Stimulated activated CD8-positive, alpha-beta memory T cell treated with anti-CD3 and anti-CD28 coated beads, Interleukin-7, amount 100 ng/mL, for 1 hour (primary cell): ENCODE measurements around the gene ZNF280B.
"Not testable (repeated sequence)": the region's sequence is repeated elsewhere in the genome, so short reads cannot be mapped to it uniquely, and the experiment has no call there.

Experiments
- DNase-seq, 2 donors: peaks; one replicate each; pipeline ENCODE4 v3.0.0-alpha.2; 2020; ENCODE audit warnings: low read depth in 2 of 2

The ZNF280B gene

GRCh38 chr22:22463855-22464540, 44.5 kb downstream of the ZNF280B start:
- peak in 1 of 2 donors; percentile 8 for DNase-seq

- DNase-seq, result no peak
These were observed 45.6 kb downstream of the ZNF280B start for GRCh38 chr22:22462813-22463567.

- DNase-seq, result no peak
These were observed 47.0 kb downstream of the ZNF280B start for GRCh38 chr22:22461583-22461982.

GRCh38 chr22:22461111-22461510, 47.4 kb downstream of the ZNF280B start:
- DNase-seq, result no peak

- no peak for DNase-seq
These were observed 47.9 kb downstream of the ZNF280B start for GRCh38 chr22:22460635-22461034.

- DNase-seq, result no peak
These were observed 48.5 kb downstream of the ZNF280B start for GRCh38 chr22:22460060-22460459.

- DNase-seq, result no peak
These were observed 49.5 kb downstream of the ZNF280B start for GRCh38 chr22:22458896-22459588.

- no peak for DNase-seq
These were observed 50.2 kb downstream of the ZNF280B start for GRCh38 chr22:22458387-22458786.

GRCh38 chr22:22454997-22455396, 53.5 kb downstream of the ZNF280B start:
- DNase-seq, result no peak

GRCh38 chr22:22452996-22453686, 55.4 kb downstream of the ZNF280B start:
- no peak for DNase-seq

GRCh38 chr22:22452211-22452610, 56.3 kb downstream of the ZNF280B start:
- no peak for DNase-seq

- no peak for DNase-seq
These were observed 58.2 kb downstream of the ZNF280B start for GRCh38 chr22:22450343-22450839.

GRCh38 chr22:22449819-22450218, 58.7 kb downstream of the ZNF280B start:
- DNase-seq, result no peak

GRCh38 chr22:22446517-22446916, 62.0 kb downstream of the ZNF280B start:
- no peak for DNase-seq

GRCh38 chr22:22444007-22444589, 64.4 kb downstream of the ZNF280B start:
- not testable (repeated sequence) for DNase-seq

GRCh38 chr22:22442928-22443709, 65.4 kb downstream of the ZNF280B start:
- DNase-seq, result no peak

- not testable (repeated sequence) for DNase-seq
These were observed 66.9 kb downstream of the ZNF280B start for GRCh38 chr22:22441626-22442025.

GRCh38 chr22:22440188-22440587, 68.4 kb downstream of the ZNF280B start:
- DNase-seq, result no peak
